ENCODE data around the gene BRD2. TPM values are rescaled to one million over a fixed set of nuclear protein-coding genes. Genes with fewer than 3 reads are reported as not detected.
A peak's percentile ranks its signal among the peaks of the same experiment; 100 is the strongest.

The BRD2 gene
- total RNA-seq, 2 donors from 2014 or later = 134 to 169 TPM

- TF ChIP-seq CTCF (IDR thresholded peaks at IDR 0.05) = no peak
- peaks cover 14 to 21% of the 10 kb centered on the region in 2 donors for H3K4me1 ChIP-seq (ENCODE audit: control insufficient read depth in 1 of 2, low read depth in 2 of 2)
- peak overlapping the region; percentile 86 for H3K4me3 ChIP-seq
- no peak for DNase-seq (ENCODE audit: low spot score)
- H3K9me3 ChIP-seq = no peaks in the 10 kb centered on the region
- H3K36me3 ChIP-seq = peaks cover under 1% of the 10 kb centered on the region
- H3K27me3 ChIP-seq (replicated peaks; ENCODE audit: insufficient read depth) = no peaks in the 10 kb centered on the region
- no peak for ATAC-seq (ENCODE audit: insufficient number of reproducible peaks, low FRiP score, low read depth)
- peak overlapping the region; percentile 99 to 100 for H3K27ac ChIP-seq
Observed at GRCh38 chr6:32967151-32968091, 973 bp upstream of the BRD2 start.

- no peaks in the 10 kb centered on the region for H3K27me3 ChIP-seq (replicated peaks; ENCODE audit: insufficient read depth)
- TF ChIP-seq CTCF (IDR thresholded peaks at IDR 0.05) = no peak
- peaks cover 14 to 22% of the 10 kb centered on the region in 2 donors for H3K4me1 ChIP-seq (ENCODE audit: control insufficient read depth in 1 of 2, low read depth in 2 of 2)
- H3K9me3 ChIP-seq = no peaks in the 10 kb centered on the region
- no peak for ATAC-seq (ENCODE audit: insufficient number of reproducible peaks, low FRiP score, low read depth)
- peak overlapping the region; percentile 99 to 100 for H3K27ac ChIP-seq
- H3K4me3 ChIP-seq = peak overlapping the region; percentile 86
- peaks cover 4% of the 10 kb centered on the region for H3K36me3 ChIP-seq
- peak; percentile 9 for DNase-seq (ENCODE audit: low spot score)
Observed at GRCh38 chr6:32968867-32969684, 682 bp downstream of the BRD2 start.

DNA sequence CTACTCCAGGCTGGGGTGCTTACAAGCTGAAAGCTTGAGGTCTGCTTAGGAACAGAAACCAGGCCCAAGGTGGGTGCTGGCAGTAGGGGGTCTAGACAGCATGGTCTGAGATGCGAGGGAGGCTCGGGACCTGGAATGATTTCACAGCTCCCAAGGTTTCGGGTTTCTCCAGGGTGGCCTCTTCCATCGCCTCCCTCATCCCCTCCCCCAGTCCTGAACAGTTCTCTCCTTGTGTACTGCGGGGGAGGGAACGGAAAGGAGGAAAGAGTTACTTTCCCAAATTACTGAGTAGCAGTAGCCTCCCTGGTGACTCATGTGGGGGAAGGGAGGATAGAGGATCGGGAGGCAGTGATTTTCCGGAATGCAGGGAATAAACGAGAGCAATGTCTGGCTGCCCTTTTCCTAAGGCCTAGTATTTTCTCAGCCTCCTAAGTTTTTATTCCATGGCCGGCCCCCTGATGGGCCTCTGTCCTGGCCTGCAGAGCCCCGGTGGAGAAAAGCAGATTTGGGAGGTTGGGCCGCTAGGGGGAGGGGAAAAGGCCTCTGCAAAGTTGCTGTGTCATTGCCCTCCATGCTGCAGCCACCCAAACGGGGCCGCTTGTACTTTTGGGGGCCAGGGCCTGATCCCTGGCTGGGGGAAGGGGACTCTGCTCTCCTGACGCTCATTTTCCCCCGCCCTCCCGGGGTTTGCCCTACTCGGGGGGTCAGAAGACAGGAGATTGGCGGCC, 1.5 kb downstream of the BRD2 start:
- H3K9me3 ChIP-seq = no peaks in the 10 kb centered on the region
- H3K4me1 ChIP-seq (ENCODE audit: control insufficient read depth in 1 of 2, low read depth in 2 of 2) = peaks cover 16 to 30% of the 10 kb centered on the region in 2 donors
- DNase-seq (ENCODE audit: low spot score) = peak; percentile 86
- H3K27me3 ChIP-seq (replicated peaks; ENCODE audit: insufficient read depth) = no peaks in the 10 kb centered on the region
- peak overlapping the region; percentile 99 to 100 for H3K27ac ChIP-seq
- TF ChIP-seq CTCF (IDR thresholded peaks at IDR 0.05) = peak; percentile 54
- ATAC-seq (ENCODE audit: insufficient number of reproducible peaks, low FRiP score, low read depth) = peak; percentile 51
- peak overlapping the region; percentile 86 for H3K4me3 ChIP-seq
- H3K36me3 ChIP-seq = peaks cover 11% of the 10 kb centered on the region

GRCh38 chr6:32970413-32971241, 2.2 kb downstream of the BRD2 start:
- peak overlapping the region; percentile 99 to 100 for H3K27ac ChIP-seq
- ATAC-seq (ENCODE audit: insufficient number of reproducible peaks, low FRiP score, low read depth) = peak; percentile 29

More at GRCh38 chr6:32970413-32971241, 2.2 kb downstream of the BRD2 start:
- Histone ChIP-seq H3K9me3 (no peaks in the 10 kb centered on the region), H3K36me3 (peaks cover 17% of the 10 kb centered on the region), H3K4me3 (peak overlapping the region; percentile 86), H3K27me3 (replicated peaks; ENCODE audit: insufficient read depth) (no peaks in the 10 kb centered on the region), H3K4me1 (ENCODE audit: control insufficient read depth in 1 of 2, low read depth in 2 of 2) (peaks cover 22 to 37% of the 10 kb centered on the region in 2 donors)
- TF ChIP-seq CTCF (IDR thresholded peaks at IDR 0.05) = no peak
- DNase-seq (ENCODE audit: low spot score) = peak; percentile 73
